ENCODE results near the gene TOLLIP.

DNA sequence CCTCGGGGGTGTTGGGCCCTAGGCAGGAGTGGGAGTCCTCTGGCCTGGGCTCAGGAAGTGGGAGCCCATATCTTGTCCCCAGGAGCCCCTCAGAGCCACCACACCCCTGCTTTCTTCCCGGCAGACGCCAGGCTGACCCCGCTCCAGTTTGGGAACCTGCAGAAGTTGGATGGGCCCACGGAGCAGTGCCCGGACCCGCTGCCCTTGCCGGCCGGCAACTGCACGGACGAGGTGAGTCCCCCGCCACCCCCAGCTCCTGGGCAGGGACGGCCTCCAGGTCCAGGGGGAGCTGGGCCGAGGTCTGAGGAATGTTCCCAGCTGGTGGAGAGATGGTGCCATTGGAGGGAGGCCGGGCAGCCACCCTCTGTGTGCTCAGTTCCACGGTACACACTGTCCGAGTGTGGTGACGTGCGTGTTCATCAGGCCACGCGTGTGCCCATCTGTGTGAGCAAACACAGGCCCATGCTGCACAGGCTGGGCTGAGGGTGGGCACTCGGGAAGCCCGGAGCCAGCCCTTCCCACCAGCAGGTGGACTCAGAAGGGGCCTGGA, 81.8 kb downstream of the TOLLIP start:
- TF ChIP-seq CTCF (IDR thresholded peaks at IDR 0.05), result no peak
- TF ChIP-seq POLR2A (IDR thresholded peaks at IDR 0.05), result no peak
- no peak for TF ChIP-seq EP300 (IDR thresholded peaks at IDR 0.05)

Measured in ovary (tissue), 3 donors.